Stimulated activated CD8-positive, alpha-beta memory T cell treated with anti-CD3 and anti-CD28 coated beads, Interleukin-2, amount 100 ng/mL, for 1 hour (primary cell): ENCODE data around the gene SCYL3.
"Not testable (repeated sequence)": the region's sequence is repeated elsewhere in the genome, so short reads cannot be mapped to it uniquely, and the experiment has no call there.

Source experiments
- DNase-seq, 2 donors: peaks; one replicate each; pipeline ENCODE4 v3.0.0-alpha.2; 2020; ENCODE audit warnings: low read depth in 2 of 2

Gene SCYL3

DNA sequence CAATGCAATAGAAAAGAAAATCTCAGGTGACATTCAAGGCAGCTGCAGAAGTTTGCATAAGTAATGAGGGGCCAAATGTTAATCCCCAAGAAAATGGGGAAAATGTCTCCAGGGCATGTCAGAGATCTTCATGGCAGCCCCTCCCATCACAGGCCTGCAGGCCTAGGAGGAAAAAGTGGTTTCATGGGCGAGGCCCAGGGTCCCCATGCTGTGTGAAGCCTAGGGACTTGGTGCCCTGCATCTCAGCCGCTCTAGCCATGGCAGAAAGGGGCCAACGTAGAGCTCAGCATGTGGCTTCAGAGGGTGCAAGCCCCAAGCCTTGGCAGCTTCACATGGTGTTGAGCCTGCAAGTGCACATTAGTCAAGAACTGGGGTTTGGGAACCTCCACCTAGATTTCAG lies 21.7 kb downstream of the SCYL3 start:
- DNase-seq = not testable (repeated sequence)

- no peak for DNase-seq
Observed at GRCh38 chr1:169869426-169869825, 24.3 kb downstream of the SCYL3 start.

DNA sequence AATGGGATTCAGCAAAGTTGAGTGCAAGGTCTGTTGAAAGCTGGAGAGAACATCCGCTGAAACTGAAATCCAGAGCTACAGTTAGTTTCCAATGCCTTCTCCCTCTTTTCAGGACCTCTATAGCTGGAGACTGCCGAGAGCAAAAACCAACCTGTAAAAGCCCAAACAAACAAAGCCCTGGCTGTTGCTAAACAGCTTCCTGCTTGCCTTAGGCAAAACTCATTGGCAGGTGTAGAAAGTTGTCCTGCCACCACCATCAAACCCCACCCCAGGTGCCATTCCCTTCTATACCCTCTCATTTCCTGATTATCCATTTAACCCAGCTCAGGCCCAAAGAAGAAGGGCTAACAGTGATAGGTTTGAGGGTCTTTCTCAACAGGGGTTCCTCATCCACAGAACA lies 24.7 kb downstream of the SCYL3 start:
- DNase-seq = no peak

DNA sequence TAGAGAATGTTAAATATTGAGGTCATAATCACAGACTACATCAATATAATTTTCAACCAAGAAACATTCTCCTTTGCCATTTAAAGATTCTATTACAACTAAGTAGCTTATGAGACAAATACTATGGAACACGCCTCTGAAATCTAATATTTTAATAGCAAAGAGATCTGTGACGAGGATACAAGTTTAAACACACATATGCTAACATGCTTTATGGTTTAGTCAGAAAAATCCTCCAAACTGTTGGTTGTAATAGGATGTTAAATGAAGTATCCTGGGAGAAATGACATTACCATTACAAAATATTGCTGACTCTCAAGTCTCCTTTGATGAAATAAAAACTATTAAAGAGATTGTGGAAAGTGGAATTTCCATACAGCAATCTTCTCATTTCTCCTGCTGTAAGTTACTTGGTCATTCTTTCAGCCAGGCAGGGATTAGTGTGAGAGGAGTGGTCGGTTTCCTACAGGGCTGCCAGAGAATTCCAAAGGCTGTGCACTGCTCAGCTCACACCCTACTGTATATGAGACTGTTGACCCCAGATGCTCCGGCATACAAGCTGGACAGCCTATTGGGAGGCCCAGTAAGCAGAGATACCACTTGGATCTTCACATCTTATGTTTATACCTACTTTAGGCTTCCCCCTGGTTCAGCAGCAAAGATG lies 26.6 kb downstream of the SCYL3 start:
- DNase-seq = no peak

GRCh38 chr1:169866577-169866976 lies 27.1 kb downstream of the SCYL3 start:
- DNase-seq = no peak

- DNase-seq = not testable (repeated sequence)
Observed at GRCh38 chr1:169864531-169864930, 29.2 kb downstream of the SCYL3 start.

DNA sequence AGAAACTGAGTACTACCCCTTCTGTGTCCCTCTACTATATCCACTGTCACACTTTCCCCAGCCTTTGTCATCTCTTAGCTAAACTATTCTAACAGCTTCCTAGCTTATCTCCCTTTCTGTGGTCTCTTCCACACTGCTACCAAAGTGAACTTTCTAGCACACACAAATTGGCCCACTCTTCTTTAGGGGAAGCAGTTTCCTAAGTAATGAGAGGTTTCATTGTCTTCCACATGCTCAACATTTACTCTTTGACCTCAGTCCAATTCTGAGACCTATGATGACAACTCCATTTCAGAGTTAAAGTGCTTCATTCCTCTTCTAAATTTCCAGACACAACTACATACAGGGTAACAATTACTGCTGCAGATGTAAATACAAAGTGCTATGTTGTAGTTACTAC lies 32.9 kb downstream of the SCYL3 start:
- DNase-seq = no peak

DNA sequence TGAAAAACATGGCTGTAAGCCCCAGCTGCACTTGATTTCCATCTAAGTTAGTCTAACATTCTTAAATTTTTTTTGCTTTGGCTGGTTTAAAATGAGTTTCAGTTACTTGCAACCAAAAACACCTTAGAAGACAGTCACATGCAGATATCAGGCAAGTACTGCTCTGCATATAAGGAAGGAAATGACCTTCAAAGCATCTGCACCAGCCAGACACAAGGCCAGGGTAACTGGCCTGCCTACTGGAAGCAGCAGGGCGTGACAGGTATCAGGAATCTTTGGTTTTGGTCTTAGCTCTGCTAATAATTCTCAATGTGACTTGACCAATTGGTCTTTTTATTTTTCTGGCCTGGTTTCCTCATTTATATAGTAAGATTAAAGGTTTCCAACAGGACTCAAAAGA lies 33.5 kb downstream of the SCYL3 start:
- DNase-seq = no peak

DNA sequence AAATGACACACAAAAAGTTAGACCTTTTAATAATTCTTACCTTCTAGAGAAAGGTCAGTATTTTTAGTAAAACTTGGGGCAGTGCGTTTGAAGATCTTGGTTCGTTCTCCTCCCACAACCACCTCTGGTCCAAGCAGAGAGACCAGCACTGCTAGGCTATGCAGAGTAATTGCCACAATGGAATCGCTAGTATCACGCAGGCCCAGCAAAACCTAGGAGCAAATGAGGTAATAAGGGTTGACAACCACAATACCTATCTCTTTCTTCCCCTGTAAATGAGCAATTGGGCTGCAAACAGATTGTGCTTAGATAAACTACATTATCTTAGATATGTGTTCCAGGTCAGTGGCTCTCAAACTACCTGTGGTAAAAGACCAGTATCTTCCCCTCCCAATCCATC lies 34.7 kb downstream of the SCYL3 start:
- DNase-seq = no peak

- no peak for DNase-seq
Observed at GRCh38 chr1:169858467-169858866, 35.2 kb downstream of the SCYL3 start.

- no peak for DNase-seq
Observed at GRCh38 chr1:169853341-169853740, 40.4 kb downstream of the SCYL3 start.

- DNase-seq = no peak
Observed at GRCh38 chr1:169849346-169850022, 44.2 kb downstream of the SCYL3 start.

DNA sequence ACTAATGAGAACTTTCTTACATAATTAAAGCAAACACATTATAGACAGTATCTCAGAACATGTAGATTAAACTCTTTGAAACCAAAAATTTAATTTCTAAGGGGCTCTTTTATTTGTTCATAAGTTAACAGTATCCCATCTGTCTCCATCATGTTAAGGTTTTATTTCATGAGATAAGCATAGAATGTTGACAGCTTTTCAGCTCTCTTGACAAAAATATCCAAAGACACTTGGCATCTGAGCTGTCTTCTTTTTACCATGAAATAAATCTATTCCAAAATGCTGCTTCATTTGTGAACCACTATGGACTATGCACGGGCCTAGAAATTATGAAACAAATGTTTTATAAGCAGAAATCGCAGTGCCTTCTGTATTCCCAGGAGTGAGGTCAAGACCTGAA lies 45.2 kb downstream of the SCYL3 start:
- no peak for DNase-seq

DNA sequence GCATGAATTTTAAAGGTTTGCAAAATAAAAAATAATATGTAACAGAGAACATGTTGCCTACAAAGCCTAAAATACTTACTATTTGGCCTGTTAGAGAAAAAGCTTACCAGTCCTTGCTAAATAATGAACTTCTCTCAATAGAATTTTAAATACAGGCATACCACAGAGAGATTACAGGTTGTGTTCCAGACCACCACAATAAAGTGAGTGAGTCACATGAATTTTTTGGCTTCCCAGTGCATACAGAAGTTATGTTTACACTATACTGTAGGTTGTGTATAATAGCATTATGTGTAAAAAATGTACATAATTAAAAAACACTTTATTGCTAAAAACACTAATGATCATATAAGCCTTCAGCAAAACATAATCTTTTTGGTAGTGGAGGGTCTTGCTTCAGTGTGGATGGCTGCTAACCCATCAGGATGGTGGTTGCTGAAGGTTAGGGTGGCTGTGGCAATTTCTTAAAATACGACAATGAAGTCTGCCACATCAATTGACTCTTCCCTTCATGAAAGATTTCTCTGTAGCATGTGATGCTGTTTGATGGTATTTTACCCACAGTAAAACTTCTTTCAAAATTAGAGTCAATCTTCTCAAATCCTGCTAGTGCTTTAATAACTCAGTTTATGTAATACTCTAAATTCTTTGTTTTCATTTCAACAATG lies 48.6 kb downstream of the SCYL3 start:
- DNase-seq = no peak

GRCh38 chr1:169838942-169839341 lies 54.8 kb downstream of the SCYL3 start:
- no peak for DNase-seq

GRCh38 chr1:169836198-169836597 lies 57.5 kb downstream of the SCYL3 start:
- no peak for DNase-seq

DNA sequence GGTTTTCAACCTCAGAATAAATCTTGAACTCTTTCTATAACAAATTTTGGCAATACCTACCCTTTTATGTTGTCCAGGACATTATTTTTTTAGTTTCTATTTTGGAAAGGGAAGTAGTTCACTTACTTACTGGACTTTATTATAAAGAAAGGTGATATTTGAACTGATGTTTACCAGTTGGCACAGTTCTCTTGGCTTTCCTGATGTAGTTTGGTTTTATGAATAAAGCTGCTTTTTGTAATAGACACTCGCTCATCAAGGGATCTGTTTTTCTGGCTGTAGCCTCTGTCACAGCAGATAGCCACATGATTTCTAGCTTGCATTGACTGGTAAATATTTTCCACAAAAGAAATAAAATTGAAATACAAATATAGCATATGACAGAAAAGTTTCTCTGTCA lies 58.0 kb downstream of the SCYL3 start:
- no peak for DNase-seq

DNA sequence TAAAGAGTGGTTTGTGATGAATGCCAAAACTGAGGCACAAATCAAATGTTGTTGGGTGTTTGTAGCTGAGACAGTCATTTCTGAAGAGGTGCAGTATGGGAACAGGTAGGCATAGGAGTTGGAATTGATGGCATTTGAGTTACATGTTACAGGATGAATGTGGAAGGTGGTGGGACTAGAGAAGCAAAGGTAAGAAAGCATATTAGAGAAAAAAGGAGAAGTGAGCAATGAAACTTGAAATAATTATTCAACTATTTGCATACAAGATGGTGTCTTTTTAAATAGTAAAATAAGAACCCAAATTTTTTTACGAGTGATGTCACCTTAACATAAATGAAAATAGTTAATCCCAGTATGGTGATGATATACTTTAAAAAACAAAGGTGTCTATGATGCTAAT lies 58.8 kb downstream of the SCYL3 start:
- DNase-seq = no peak

- no peak for DNase-seq
Observed at GRCh38 chr1:169833179-169833901, 60.4 kb downstream of the SCYL3 start.

DNA sequence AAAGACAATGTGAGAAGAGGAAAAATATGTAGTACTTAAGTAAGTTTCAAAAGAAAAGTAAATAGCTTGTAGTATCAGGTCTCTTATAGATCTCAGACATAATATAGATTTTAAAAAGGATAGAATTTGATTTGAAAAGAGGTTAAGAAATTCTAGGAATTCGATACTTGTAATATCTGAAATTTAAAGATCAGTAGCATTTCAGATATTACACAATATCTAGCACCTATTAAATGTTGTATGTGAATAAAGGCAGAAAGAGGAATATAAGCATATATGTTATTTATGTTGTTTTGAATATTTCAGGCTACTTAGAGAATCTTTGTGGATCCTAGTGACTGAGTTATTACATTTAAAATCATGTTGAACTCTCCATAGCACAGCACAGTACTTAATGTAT lies 64.0 kb downstream of the SCYL3 start:
- DNase-seq = no peak

DNA sequence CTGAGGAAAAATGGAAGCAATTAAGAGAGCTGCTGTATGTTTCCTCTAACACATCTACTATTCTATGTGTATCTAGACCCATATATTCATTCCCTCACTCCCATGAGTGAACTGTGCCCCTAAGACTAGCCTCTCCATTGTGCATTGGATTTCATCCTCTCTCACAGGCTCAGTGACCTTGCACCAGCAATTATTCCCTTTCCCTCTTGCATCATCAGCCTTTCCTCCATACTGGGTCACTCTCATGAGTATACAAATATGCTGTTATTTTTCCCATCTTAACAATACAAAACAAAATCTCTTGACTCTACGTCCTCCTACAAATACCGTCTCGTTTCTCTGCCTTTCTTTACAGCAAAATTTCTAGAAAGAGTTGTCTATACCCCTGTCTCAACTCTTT lies 69.5 kb downstream of the SCYL3 start:
- DNase-seq = no peak

DNA sequence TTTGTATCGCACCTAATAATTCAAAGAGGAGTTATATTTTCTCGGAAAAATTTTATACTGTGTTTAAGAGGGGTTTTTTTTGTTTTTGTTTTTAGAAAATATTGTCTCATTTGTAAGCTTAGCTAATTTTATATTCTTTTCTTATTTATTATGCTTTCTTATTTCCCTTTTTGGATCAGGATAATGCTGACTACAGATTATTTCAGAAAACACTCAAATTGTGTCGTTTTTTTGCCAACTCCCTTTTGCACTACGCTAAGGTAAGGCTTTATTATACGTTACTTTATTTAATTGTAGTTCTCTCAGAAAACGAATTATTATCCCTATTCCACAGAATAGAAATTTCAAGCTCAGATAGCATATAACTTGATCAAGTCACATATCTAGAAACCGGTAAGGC lies 72.2 kb downstream of the SCYL3 start:
- DNase-seq = no peak

- no peak for DNase-seq
Observed at GRCh38 chr1:169816617-169817016, 77.1 kb downstream of the SCYL3 start.
